ENCODE data around the gene AIM2.

GRCh38 chr1:159091180-159091560, 14.6 kb upstream of the AIM2 start:
- TF ChIP-seq POLR2A (IDR thresholded peaks at IDR 0.05) (no peak), CTCF (IDR thresholded peaks at IDR 0.05 in 4 of 5, conservative IDR thresholded peaks at IDR 0.05 in 1 of 5) (no peak)

Data from gastrocnemius medialis (tissue), 4 donors.